Hepatocyte (in vitro differentiated cells): Measurements from ENCODE around the gene ADAMTS9. TPM values are rescaled to one million over a fixed set of nuclear protein-coding genes. Genes with fewer than 3 reads are reported as not detected.

Source experiments
- DNase-seq: peaks from one replicate; pipeline ENCODE4 v3.0.0-alpha.2; 2016; ENCODE audit warnings: low spot score
- H2AFZ ChIP-seq: fragments of 200-600 bp; sonication (generic); 2 replicates; pipeline ENCODE4 v1.6.0; 2016; ENCODE audit warnings: antibody characterized with exemption, mild to moderate bottlenecking
- H3K27ac ChIP-seq: fragments of 200-600 bp; sonication (generic); 2 replicates; pipeline ENCODE4 v1.5.1; 2016; ENCODE audit warnings: mild to moderate bottlenecking
- H3K27me3 ChIP-seq: fragments of 200-600 bp; sonication (generic); 2 replicates; pipeline ENCODE4 v1.6.1; 2016
- H3K36me3 ChIP-seq: fragments of 200-600 bp; sonication (generic); replicated peaks from 2 replicates; pipeline ENCODE4 v1.5.1; 2016; ENCODE audit warnings: low read depth; ENCODE audit not compliant: insufficient read depth
- H3K4me1 ChIP-seq: fragments of 200-600 bp; sonication (generic); 2 replicates; pipeline ENCODE4 v1.5.1; 2016; ENCODE audit warnings: mild to moderate bottlenecking, moderate library complexity; ENCODE audit not compliant: insufficient read depth
- H3K4me2 ChIP-seq: fragments of 200-600 bp; sonication (generic); 2 replicates; pipeline ENCODE4 v1.6.0; 2016
- H3K4me3 ChIP-seq: fragments of 200-600 bp; sonication (generic); 2 replicates; pipeline ENCODE4 v1.5.1; 2016; ENCODE audit warnings: mild to moderate bottlenecking
- H3K79me2 ChIP-seq: fragments of 200-600 bp; sonication (generic); 2 replicates; pipeline ENCODE4 v1.6.0; 2017; ENCODE audit warnings: mild to moderate bottlenecking
- H3K9me2 ChIP-seq: fragments of 200-600 bp; sonication (generic); replicated peaks from 2 replicates; pipeline ENCODE4 v1.6.0; 2017; ENCODE audit warnings: mild to moderate bottlenecking; ENCODE audit not compliant: insufficient read depth
- H3K9me3 ChIP-seq: fragments of 200-600 bp; sonication (generic); 2 replicates; pipeline ENCODE4 v1.5.1; 2016; ENCODE audit warnings: low read depth, mild to moderate bottlenecking
- H4K20me1 ChIP-seq: fragments of 200-600 bp; sonication (generic); 2 replicates; pipeline ENCODE4 v1.6.0; 2016; ENCODE audit warnings: mild to moderate bottlenecking; ENCODE audit not compliant: insufficient read depth, poor library complexity, severe bottlenecking
- CTCF ChIP-seq: fragments of 200-600 bp; sonication (generic); IDR thresholded peaks from 2 replicates; pipeline ENCODE4 v1.5.1; 2016; ENCODE audit warnings: antibody characterized with exemption, mild to moderate bottlenecking; ENCODE audit not compliant: poor library complexity
- EZH2 ChIP-seq: fragments of 200-600 bp; sonication (generic); IDR thresholded peaks from 2 replicates; pipeline ENCODE4 v1.6.1; 2016; ENCODE audit warnings: antibody characterized with exemption, mild to moderate bottlenecking, borderline replicate concordance
- EZH2phosphoT487 ChIP-seq: fragments of 200-600 bp; sonication (generic); IDR thresholded peaks from one replicate; pipeline ENCODE4 v1.6.1; 2018; ENCODE audit warnings: antibody characterized with exemption, mild to moderate bottlenecking, low read depth, moderate library complexity; ENCODE audit not compliant: unreplicated experiment, severe bottlenecking
- WGBS: methylation state at CpG from one replicate; pipeline ENCODE4 v1.1.6; 2016; ENCODE audit warnings: low lambda C conversion rate; ENCODE audit errors: missing lambda C conversion rate; 5-methylcytosine and 5-hydroxymethylcytosine counted together
- polyA plus RNA-seq: library from polyadenylated mRNA; unstranded; fragments of >200 nt; fragmentation: Nextera tagmentation; extraction: Ambion mirVana; gene quantifications from 2 replicates; pipeline ENCODE4 v1.2.1, GENCODE V29; 2016
- total RNA-seq: library from RNA; depleted of rRNA; stranded (reverse); fragments of >200 nt; gene quantifications from 2 replicates; pipeline ENCODE4 v1.2.3, GENCODE V29; 2014

Gene ADAMTS9
- total and polyA plus RNA-seq, 2 experiments from 2014 or later = 56.9 to 145 TPM

- peaks cover 6% of the 10 kb centered on the region for H4K20me1 ChIP-seq
- TF ChIP-seq CTCF (peak; percentile 63), EZH2 (no peak), EZH2phosphoT487 (no peak)
- peak overlapping the region; percentile 85 for H3K4me2 ChIP-seq
- H3K4me1 ChIP-seq = no peaks in the 10 kb centered on the region
- peak overlapping the region; percentile 53 for H2AFZ ChIP-seq
- peak; percentile 94 for DNase-seq
- WGBS = 2% methylated on average over 32 of the region's 42 CpGs
- no peaks in the 10 kb centered on the region for H3K9me3 ChIP-seq
- peaks cover 46% of the 10 kb centered on the region for H3K79me2 ChIP-seq
- H3K27ac ChIP-seq = peak overlapping the region; percentile 94
- no peaks in the 10 kb centered on the region for H3K27me3 ChIP-seq
- H3K4me3 ChIP-seq = peak overlapping the region; percentile 68
- H3K36me3 ChIP-seq = no peaks in the 10 kb centered on the region
- no peaks in the 10 kb centered on the region for H3K9me2 ChIP-seq
Measured at GRCh38 chr3:64685800-64686445, 1.9 kb downstream of the ADAMTS9 start.

DNA sequence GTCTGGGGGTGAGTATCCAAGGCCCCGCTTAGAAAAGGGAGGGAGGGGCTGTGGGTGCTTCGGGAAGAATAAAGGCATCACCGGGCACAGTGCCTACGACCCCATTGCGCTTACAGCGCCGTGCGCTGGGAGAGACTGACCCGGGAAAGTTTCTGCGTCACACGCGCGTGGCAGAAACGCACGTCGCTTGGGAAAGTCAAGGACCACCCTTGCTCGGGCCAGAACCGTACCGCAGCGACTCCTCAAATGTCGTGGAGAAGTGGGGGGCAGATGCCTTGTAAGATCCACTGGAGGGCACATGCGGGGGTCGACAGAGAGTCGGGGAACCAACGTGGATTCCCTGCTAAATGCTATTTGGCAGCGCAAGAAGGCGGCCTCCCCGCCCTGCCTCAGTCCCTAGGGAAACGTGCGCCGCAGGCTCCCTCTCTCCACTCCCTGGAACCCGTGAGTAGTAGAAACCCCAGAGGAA lies 2.4 kb downstream of the ADAMTS9 start:
- H3K36me3 ChIP-seq = no peaks in the 10 kb centered on the region
- WGBS = 2% methylated on average over 32 of the region's 32 CpGs
- DNase-seq = peak; percentile 51
- no peaks in the 10 kb centered on the region for H3K27me3 ChIP-seq
- no peaks in the 10 kb centered on the region for H3K9me2 ChIP-seq
- H3K4me2 ChIP-seq = peak overlapping the region; percentile 85
- H3K27ac ChIP-seq = peak overlapping the region; percentile 94
- peak overlapping the region; percentile 68 for H3K4me3 ChIP-seq
- no peaks in the 10 kb centered on the region for H3K9me3 ChIP-seq
- H4K20me1 ChIP-seq = peaks cover 6% of the 10 kb centered on the region
- H2AFZ ChIP-seq = peak overlapping the region; percentile 53
- peaks cover 47% of the 10 kb centered on the region for H3K79me2 ChIP-seq
- H3K4me1 ChIP-seq = no peaks in the 10 kb centered on the region
- TF ChIP-seq EZH2phosphoT487 (no peak), EZH2 (no peak), CTCF (no peak)

DNA sequence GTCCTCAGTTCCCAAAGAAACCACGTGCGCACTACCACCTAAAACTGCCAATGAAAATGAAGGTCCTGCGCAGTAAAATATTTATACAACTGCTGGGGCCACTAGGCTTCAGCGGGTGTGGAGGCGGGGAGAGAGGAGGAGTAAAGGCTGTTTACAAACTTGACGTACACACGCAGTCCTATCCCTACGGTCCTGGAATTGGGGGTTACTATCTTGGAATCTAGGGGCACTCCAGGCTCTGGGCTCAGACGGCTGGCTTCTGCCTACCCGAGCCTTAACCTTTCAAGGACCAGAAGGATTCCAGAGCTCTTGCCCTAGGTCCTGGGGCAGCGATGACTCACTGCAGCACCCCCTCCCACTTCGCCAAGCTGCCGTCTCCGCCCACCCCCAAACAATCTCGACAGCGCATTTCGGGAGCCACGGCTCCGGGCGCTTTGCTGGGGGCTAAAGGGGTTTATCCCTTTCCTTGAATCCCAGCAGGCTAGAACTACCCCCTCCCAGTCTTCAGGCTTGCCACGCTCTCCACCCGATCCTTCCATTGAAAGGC lies 3.0 kb downstream of the ADAMTS9 start:
- H3K79me2 ChIP-seq = peaks cover 48% of the 10 kb centered on the region
- H3K36me3 ChIP-seq = no peaks in the 10 kb centered on the region
- H3K27me3 ChIP-seq = no peaks in the 10 kb centered on the region
- 9% methylated on average over 17 of the region's 22 CpGs for WGBS
- DNase-seq = peak; percentile 64
- H3K9me3 ChIP-seq = no peaks in the 10 kb centered on the region
- H3K4me3 ChIP-seq = peak overlapping the region; percentile 68
- H2AFZ ChIP-seq = peak overlapping the region; percentile 53
- H3K9me2 ChIP-seq = no peaks in the 10 kb centered on the region
- no peaks in the 10 kb centered on the region for H3K4me1 ChIP-seq
- TF ChIP-seq EZH2phosphoT487 (no peak), CTCF (no peak), EZH2 (no peak)
- peaks cover 9% of the 10 kb centered on the region for H4K20me1 ChIP-seq
- H3K27ac ChIP-seq = peak overlapping the region; percentile 94
- H3K4me2 ChIP-seq = peak overlapping the region; percentile 85
